ENCODE data around the gene SLC17A5. TPM values are rescaled to one million over a fixed set of nuclear protein-coding genes. Genes with fewer than 3 reads are reported as not detected.
"Not testable (repeated sequence)": the region's sequence is repeated elsewhere in the genome, so short reads cannot be mapped to it uniquely, and the experiment has no call there.

The SLC17A5 gene

GRCh38 chr6:73555380-73555949, 98.3 kb downstream of the SLC17A5 start:
- not testable (repeated sequence) for H3K4me3 ChIP-seq (ENCODE audit: low read length); H4K8ac ChIP-seq (ENCODE audit: low read depth, low read length); H3K4ac ChIP-seq (ENCODE audit: low read depth, low read length); H2BK120ac ChIP-seq (ENCODE audit: low read depth, low read length); H3K23ac ChIP-seq (ENCODE audit: low read length); H3K18ac ChIP-seq (ENCODE audit: low read length); H3K27me3 ChIP-seq (ENCODE audit: insufficient read depth, low read length, poor library complexity); H4K5ac ChIP-seq (ENCODE audit: low read length); H3K36me3 ChIP-seq (ENCODE audit: control insufficient read depth, insufficient read depth, low read length); H3K79me1 ChIP-seq (ENCODE audit: low read length); H3K9ac ChIP-seq (ENCODE audit: low read length); H2AK5ac ChIP-seq (ENCODE audit: low read length); H3K4me1 ChIP-seq (ENCODE audit: control insufficient read depth, low read depth, low read length); H2BK5ac ChIP-seq (ENCODE audit: low read length); DNase-seq; H3K56ac ChIP-seq (ENCODE audit: low read length); H3K27ac ChIP-seq (ENCODE audit: low read depth, low read length); H3K4me2 ChIP-seq (ENCODE audit: low read length); H3K79me2 ChIP-seq (ENCODE audit: control insufficient read depth, insufficient read depth, low read length); H2BK15ac ChIP-seq (replicated peaks; ENCODE audit: low read depth)
- WGBS (ENCODE audit: extremely low coverage, insufficient coverage, low lambda C conversion rate), result no CpG with 5 or more reads among the region's 11 CpGs

- H3K36me3 ChIP-seq (ENCODE audit: control insufficient read depth, insufficient read depth, low read length); H3K9ac ChIP-seq (ENCODE audit: low read length); H2BK120ac ChIP-seq (ENCODE audit: low read depth, low read length); H2BK15ac ChIP-seq (replicated peaks; ENCODE audit: low read depth); H3K79me1 ChIP-seq (ENCODE audit: low read length); H3K18ac ChIP-seq (ENCODE audit: low read length); H3K27me3 ChIP-seq (ENCODE audit: insufficient read depth, low read length, poor library complexity); H3K4me2 ChIP-seq (ENCODE audit: low read length); H2AK5ac ChIP-seq (ENCODE audit: low read length); H3K27ac ChIP-seq (ENCODE audit: low read depth, low read length); H3K23ac ChIP-seq (ENCODE audit: low read length); H3K4me1 ChIP-seq (ENCODE audit: control insufficient read depth, low read depth, low read length); H3K56ac ChIP-seq (ENCODE audit: low read length); H4K5ac ChIP-seq (ENCODE audit: low read length); H3K79me2 ChIP-seq (ENCODE audit: control insufficient read depth, insufficient read depth, low read length); H3K4me3 ChIP-seq (ENCODE audit: low read length); H2BK5ac ChIP-seq (ENCODE audit: low read length); DNase-seq; H4K8ac ChIP-seq (ENCODE audit: low read depth, low read length): not testable (repeated sequence)
- no CpG with 5 or more reads among the region's 4 CpGs for WGBS (ENCODE audit: extremely low coverage, insufficient coverage, low lambda C conversion rate)
- peak overlapping the region; percentile 70 for H3K4ac ChIP-seq (ENCODE audit: low read depth, low read length)
These were observed 102.7 kb downstream of the SLC17A5 start for GRCh38 chr6:73551115-73551514.

GRCh38 chr6:73548458-73549446, 105.0 kb downstream of the SLC17A5 start:
- H3K27me3 ChIP-seq (ENCODE audit: insufficient read depth, low read length, poor library complexity), result no peaks in the 10 kb centered on the region
- no peak overlapping the region for H3K4me3 ChIP-seq (ENCODE audit: low read length)
- H3K9ac ChIP-seq (ENCODE audit: low read length), result no peak overlapping the region
- H3K18ac ChIP-seq (ENCODE audit: low read length), result no peak overlapping the region
- H3K4me1 ChIP-seq (ENCODE audit: control insufficient read depth, low read depth, low read length), result no peaks in the 10 kb centered on the region
- DNase-seq, result no peak
- no peak overlapping the region for H2AK5ac ChIP-seq (ENCODE audit: low read length)
- H2BK15ac ChIP-seq (replicated peaks; ENCODE audit: low read depth), result no peak overlapping the region
- H2BK5ac ChIP-seq (ENCODE audit: low read length), result no peak overlapping the region
- no peak overlapping the region for H2BK120ac ChIP-seq (ENCODE audit: low read depth, low read length)
- no peak overlapping the region for H4K8ac ChIP-seq (ENCODE audit: low read depth, low read length)
- no peaks in the 10 kb centered on the region for H3K79me1 ChIP-seq (ENCODE audit: low read length)
- no peak overlapping the region for H3K27ac ChIP-seq (ENCODE audit: low read depth, low read length)
- no peaks in the 10 kb centered on the region for H3K79me2 ChIP-seq (ENCODE audit: control insufficient read depth, insufficient read depth, low read length)
- no peak overlapping the region for H4K5ac ChIP-seq (ENCODE audit: low read length)
- no peak overlapping the region for H3K4me2 ChIP-seq (ENCODE audit: low read length)
- no peaks in the 10 kb centered on the region for H3K36me3 ChIP-seq (ENCODE audit: control insufficient read depth, insufficient read depth, low read length)
- no peak overlapping the region for H3K23ac ChIP-seq (ENCODE audit: low read length)
- WGBS (ENCODE audit: extremely low coverage, insufficient coverage, low lambda C conversion rate), result no CpG with 5 or more reads among the region's 12 CpGs
- H3K4ac ChIP-seq (ENCODE audit: low read depth, low read length), result no peak overlapping the region
- no peak overlapping the region for H3K56ac ChIP-seq (ENCODE audit: low read length)

DNA sequence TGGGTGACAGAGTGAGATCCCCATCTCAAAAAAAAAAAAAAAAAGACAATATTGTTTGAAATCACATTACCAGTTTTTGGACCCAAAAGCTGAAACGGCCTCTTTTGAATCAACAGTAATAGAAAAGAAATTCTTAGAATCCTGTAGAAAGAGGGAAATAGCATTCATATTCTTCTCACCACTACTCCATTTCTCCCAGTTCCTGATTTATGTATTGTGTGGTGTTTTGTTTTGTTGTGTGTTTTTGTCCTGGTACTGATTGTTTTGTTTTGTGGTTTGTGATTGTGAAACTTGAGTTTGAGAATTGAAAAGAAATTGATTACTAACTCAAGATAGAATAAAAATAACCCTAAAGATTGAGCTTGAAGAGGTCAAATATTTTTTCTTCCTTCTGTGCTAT, 106.8 kb downstream of the SLC17A5 start:
- H4K8ac ChIP-seq (ENCODE audit: low read depth, low read length), result no peak overlapping the region
- no peak overlapping the region for H2BK120ac ChIP-seq (ENCODE audit: low read depth, low read length)
- no peak overlapping the region for H3K4me2 ChIP-seq (ENCODE audit: low read length)
- no peak overlapping the region for H3K4me3 ChIP-seq (ENCODE audit: low read length)
- H2BK15ac ChIP-seq (replicated peaks; ENCODE audit: low read depth), result no peak overlapping the region
- no peaks in the 10 kb centered on the region for H3K36me3 ChIP-seq (ENCODE audit: control insufficient read depth, insufficient read depth, low read length)
- H3K27me3 ChIP-seq (ENCODE audit: insufficient read depth, low read length, poor library complexity), result no peaks in the 10 kb centered on the region
- H3K79me2 ChIP-seq (ENCODE audit: control insufficient read depth, insufficient read depth, low read length), result no peaks in the 10 kb centered on the region
- H3K4me1 ChIP-seq (ENCODE audit: control insufficient read depth, low read depth, low read length), result no peaks in the 10 kb centered on the region
- no peak overlapping the region for H4K5ac ChIP-seq (ENCODE audit: low read length)
- no peak overlapping the region for H2BK5ac ChIP-seq (ENCODE audit: low read length)
- no peak overlapping the region for H3K18ac ChIP-seq (ENCODE audit: low read length)
- no peak overlapping the region for H3K9ac ChIP-seq (ENCODE audit: low read length)
- H2AK5ac ChIP-seq (ENCODE audit: low read length), result no peak overlapping the region
- H3K4ac ChIP-seq (ENCODE audit: low read depth, low read length), result no peak overlapping the region
- H3K79me1 ChIP-seq (ENCODE audit: low read length), result no peaks in the 10 kb centered on the region
- H3K23ac ChIP-seq (ENCODE audit: low read length), result no peak overlapping the region
- WGBS (ENCODE audit: extremely low coverage, insufficient coverage, low lambda C conversion rate), result no CpG with 5 or more reads among the region's 1 CpG
- H3K56ac ChIP-seq (ENCODE audit: low read length), result no peak overlapping the region
- no peak overlapping the region for H3K27ac ChIP-seq (ENCODE audit: low read depth, low read length)
- no peak for DNase-seq

Small RNAs within 50 kb of the gene (small RNA-seq; reads per million reads assigned to genes)
- gene RPS27P15 (ENCODE audit: insufficient read depth), result not detected

Measured in mesendoderm (in vitro differentiated cells).